D721Med (cell line): Measurements from ENCODE around the gene SMAD6.

Source experiments
- DNase-seq: peaks from one replicate; pipeline ENCODE4 v3.0.0; 2011; ENCODE audit warnings: low spot score; ENCODE audit not compliant: insufficient read length
- FAIRE-seq: peaks from 2 replicates; lab custom pipeline; 2011; peaks lifted over from hg19 to GRCh38; lab: Jason Lieb, UNC
- CTCF ChIP-seq: IDR thresholded peaks from 2 replicates; pipeline ENCODE4 v1.5.1; 2012; ENCODE audit warnings: mild to moderate bottlenecking, control low read depth; ENCODE audit not compliant: insufficient read depth; ENCODE audit errors: missing control alignments

The SMAD6 gene

DNA sequence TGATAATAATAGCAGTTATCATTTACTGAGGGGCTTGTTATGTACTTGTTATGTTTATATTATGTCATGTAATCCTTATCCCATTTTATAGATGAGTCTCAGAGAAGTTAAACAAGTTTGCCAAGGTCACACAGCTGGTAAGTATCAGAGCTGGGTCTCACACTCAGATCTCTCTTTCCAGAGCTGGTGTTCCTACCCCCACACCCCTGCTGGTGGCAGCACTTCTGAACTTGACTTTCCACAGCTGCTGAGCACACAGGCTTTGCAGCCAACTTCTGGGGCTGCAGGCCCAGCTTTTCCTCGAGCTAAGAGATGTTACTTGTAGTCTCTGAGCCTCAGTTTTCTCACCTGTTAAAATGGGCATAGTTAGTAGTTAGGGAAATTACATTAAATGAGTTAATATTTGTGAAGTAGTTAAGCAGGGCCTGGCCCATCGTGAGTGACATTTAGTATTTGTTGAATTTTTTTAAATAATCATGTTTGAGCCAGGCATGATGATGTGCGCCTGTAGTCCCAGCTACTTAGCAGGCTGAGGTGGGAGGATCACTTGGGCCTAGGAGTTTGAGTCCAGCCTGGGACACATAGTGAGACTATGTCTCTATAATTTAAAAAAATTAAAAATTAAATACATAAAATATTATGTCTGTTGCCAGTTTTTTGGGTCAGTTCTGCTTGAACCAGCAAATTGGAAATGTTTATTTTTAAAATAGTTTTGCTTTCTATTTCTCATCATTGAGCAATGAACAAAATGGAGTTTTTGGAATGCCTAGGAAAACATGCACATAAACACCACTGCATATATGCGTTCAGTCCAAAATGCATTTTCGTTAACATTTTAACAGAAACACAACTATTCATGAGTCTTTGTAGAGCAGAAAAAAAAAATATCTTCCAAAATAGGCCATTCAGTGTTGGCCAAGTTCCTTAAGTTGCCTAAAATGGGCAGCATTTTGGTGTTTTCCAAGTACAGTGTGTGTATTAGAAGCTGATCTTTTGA lies 87.3 kb downstream of the SMAD6 start:
- FAIRE-seq (no peak), DNase-seq (no peak)
- TF ChIP-seq CTCF, result peak; percentile 32

DNA sequence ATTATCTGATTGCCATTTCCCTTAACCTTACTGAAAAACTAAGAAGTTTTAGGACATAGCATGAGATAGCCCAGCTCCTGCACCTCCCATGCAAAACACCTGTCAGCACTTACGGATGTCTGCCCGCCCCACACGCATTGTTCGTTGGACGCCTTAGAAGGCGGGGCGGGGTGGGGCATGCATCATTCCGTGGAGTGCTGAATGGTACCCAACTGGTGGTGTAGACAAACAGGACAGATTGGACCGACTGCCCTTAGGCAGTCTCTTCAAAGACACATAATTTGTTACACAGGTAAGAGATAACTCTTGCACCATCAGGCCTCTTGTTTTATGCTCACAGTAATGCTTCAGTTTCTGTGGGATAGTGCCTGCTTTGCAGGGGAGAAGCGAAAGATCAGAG lies 93.8 kb downstream of the SMAD6 start:
- TF ChIP-seq CTCF, result no peak
- FAIRE-seq (no peak), DNase-seq (no peak)

- no peak for TF ChIP-seq CTCF
- DNase-seq (no peak), FAIRE-seq (no peak)
These were observed 94.3 kb downstream of the SMAD6 start for GRCh38 chr15:66796343-66796742.

DNA sequence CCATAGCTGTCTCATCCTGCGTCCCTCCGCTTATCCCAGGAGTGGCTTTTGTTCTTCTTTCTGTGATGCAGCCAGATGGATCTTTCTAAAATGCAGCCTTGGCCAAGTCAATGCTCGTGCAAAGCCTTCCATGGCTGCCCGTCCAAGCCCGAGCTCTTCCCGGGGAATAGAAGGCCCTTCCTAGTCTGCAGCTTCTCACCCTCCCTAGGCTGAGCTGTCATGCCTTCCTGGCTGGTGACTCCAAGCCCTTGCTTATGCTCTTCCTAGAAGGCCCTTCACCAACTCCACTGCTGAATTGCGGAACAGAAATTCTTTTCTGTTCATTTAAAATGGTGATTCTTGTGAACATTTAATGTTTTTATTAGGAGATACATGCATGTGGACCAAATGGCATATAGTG lies 95.9 kb downstream of the SMAD6 start:
- FAIRE-seq (no peak), DNase-seq (no peak)
- TF ChIP-seq CTCF, result no peak

- no peak for DNase-seq
- no peak for FAIRE-seq
- no peak for TF ChIP-seq CTCF
These were observed 96.5 kb downstream of the SMAD6 start for GRCh38 chr15:66798426-66799061.

DNA sequence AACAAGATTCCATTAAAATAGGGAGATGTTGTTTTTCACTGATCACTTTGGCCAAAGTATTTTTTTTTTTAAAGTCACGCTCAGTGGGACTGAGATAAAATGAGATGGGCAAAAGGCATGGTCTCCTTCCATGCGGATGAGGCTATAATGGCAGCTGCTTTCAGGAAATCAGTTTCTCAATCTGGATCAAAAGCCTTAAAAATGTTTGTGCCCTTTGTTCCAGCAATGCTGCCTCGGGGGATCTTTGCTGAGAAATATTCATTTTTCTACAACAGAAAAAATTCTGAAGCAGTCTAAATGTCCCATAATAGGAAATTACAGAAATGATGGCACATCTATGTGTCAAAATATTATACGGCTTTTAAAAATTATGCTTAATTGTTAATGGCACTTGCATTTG lies 97.2 kb downstream of the SMAD6 start:
- DNase-seq, result no peak
- no peak for TF ChIP-seq CTCF
- FAIRE-seq, result no peak

DNA sequence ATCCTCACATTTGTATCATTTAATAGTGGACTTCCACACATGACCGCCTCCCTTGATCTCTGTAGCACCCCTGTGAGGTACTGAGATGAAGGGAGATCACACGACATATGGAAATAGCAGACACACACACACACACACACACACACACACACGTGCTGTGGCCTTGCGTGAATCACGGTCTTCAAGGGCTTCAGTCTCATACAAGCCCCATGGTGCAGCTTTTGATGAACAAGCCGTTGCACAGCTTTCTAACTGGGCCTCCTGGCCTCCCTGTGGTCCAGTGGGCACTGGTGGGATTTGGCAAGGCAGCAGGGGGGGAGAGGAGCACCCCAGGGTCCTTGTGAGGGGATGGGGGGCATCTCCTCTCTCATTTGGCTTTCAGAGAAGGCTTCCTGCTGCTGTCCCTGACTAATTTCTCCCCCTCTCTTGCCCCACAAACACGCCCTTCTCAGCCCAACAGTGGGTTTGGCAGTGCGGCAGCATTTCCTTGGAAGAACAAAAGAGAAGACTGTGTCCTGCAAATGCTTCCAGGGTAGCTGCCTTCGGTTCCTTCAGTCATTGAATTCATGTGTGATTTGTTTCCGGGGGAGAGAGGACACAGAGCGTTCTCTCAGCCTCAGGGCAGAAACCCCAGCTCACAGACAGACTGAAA lies 98.7 kb downstream of the SMAD6 start:
- no peak for TF ChIP-seq CTCF
- no peak for FAIRE-seq

More for the DNA sequence above, 98.7 kb downstream of the SMAD6 start:
- DNase-seq, result no peak
